ENCODE results near the gene MYH6.

Gene MYH6

DNA sequence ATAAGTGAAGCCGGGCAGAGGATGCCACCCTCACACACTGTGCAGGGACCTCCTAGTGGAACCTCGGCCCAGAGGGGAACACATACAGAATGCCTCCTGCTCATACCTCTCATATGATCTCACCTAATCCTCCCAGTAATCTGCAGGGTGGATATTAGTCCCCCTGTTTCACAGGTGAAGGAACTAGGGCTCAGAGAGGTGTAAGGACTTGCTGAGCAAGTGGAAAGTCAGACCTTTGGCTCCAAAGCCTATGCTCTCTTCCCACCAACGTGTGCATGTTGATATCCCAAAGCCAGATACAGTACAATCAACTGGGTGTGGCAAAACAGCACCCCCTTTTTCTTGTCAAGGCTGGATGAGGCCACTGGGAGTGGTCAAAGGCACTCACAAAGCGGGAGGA lies 4.2 kb downstream of the MYH6 start:
- no peaks in the 10 kb centered on the region for H3K79me2 ChIP-seq (ENCODE audit: control insufficient read depth, insufficient read depth, low read length, poor library complexity)
- H2AK5ac ChIP-seq (ENCODE audit: low read length): no peak overlapping the region
- no peak overlapping the region for H3K14ac ChIP-seq (ENCODE audit: low read length)
- H3K27ac ChIP-seq (ENCODE audit: low read depth, low read length): no peak overlapping the region
- H2BK120ac ChIP-seq (ENCODE audit: insufficient read depth, low read length, poor library complexity): no peak overlapping the region
- no peak overlapping the region for H4K91ac ChIP-seq (ENCODE audit: low read depth, low read length)
- H3K9me3 ChIP-seq (ENCODE audit: insufficient read depth, low read depth, low read length): peaks cover 2% of the 10 kb centered on the region
- H3K4me2 ChIP-seq (ENCODE audit: low read length): no peak overlapping the region
- no peaks in the 10 kb centered on the region for H3K4me1 ChIP-seq (ENCODE audit: control insufficient read depth in 1 of 2, insufficient read depth in 2 of 2, low read length in 2 of 2)
- H2BK12ac ChIP-seq (ENCODE audit: low read length): no peak overlapping the region
- no peak overlapping the region for H3K4ac ChIP-seq (ENCODE audit: low read depth, low read length)
- no peaks in the 10 kb centered on the region for H3K79me1 ChIP-seq (ENCODE audit: low read length)
- no peak for DNase-seq
- H3K27me3 ChIP-seq (ENCODE audit: insufficient read depth, low read length): no peaks in the 10 kb centered on the region
- no peak overlapping the region for H3K9ac ChIP-seq (ENCODE audit: low read length)
- WGBS (ENCODE audit: extremely low coverage, insufficient coverage, insufficient read length): no CpG with 5 or more reads among the region's 4 CpGs
- no peak overlapping the region for H2AFZ ChIP-seq (ENCODE audit: insufficient read depth, low read length, poor library complexity)
- no peaks in the 10 kb centered on the region for H3K36me3 ChIP-seq (ENCODE audit: control insufficient read depth in 1 of 2, insufficient read depth in 2 of 2, low read length in 2 of 2)
- no peak overlapping the region for H4K12ac ChIP-seq (ENCODE audit: low read depth, low read length)
- no peak overlapping the region for H3K4me3 ChIP-seq (ENCODE audit: low read depth, low read length)
- no peak overlapping the region for H3K18ac ChIP-seq (ENCODE audit: low read length)
- H4K8ac ChIP-seq (ENCODE audit: low read depth, low read length): no peak overlapping the region
- H3K23ac ChIP-seq (ENCODE audit: low read length): no peak overlapping the region
- no peak overlapping the region for H2BK5ac ChIP-seq (ENCODE audit: low read depth, low read length, poor library complexity)

DNA sequence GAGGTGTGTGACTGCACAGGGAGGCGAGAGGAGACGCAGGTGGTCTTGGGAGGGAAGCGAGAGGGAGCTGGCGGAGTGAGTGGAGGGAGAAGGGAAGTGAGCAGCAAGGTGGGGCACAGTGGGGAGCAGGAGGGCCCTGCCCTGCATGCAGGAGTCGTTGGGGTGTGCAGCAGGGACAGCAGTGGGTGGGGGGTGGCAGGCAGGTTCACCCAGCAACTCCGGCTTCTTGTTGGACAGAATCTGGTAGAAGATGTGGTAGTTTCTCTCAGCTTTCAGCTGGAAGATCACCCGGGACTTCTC lies 5.0 kb downstream of the MYH6 start:
- Histone ChIP-seq H3K9ac (ENCODE audit: low read length) (no peak overlapping the region), H3K27ac (ENCODE audit: low read depth, low read length) (no peak overlapping the region), H4K91ac (ENCODE audit: low read depth, low read length) (no peak overlapping the region), H3K4ac (ENCODE audit: low read depth, low read length) (no peak overlapping the region), H2AFZ (ENCODE audit: insufficient read depth, low read length, poor library complexity) (no peak overlapping the region), H2BK120ac (ENCODE audit: insufficient read depth, low read length, poor library complexity) (no peak overlapping the region), H3K9me3 (ENCODE audit: insufficient read depth, low read depth, low read length) (peaks cover 6% of the 10 kb centered on the region), H3K4me2 (ENCODE audit: low read length) (no peak overlapping the region), H3K27me3 (ENCODE audit: insufficient read depth, low read length) (no peaks in the 10 kb centered on the region), H2BK12ac (ENCODE audit: low read length) (no peak overlapping the region), H4K8ac (ENCODE audit: low read depth, low read length) (no peak overlapping the region), H4K12ac (ENCODE audit: low read depth, low read length) (no peak overlapping the region), H3K4me1 (ENCODE audit: control insufficient read depth in 1 of 2, insufficient read depth in 2 of 2, low read length in 2 of 2) (no peaks in the 10 kb centered on the region), H2BK5ac (ENCODE audit: low read depth, low read length, poor library complexity) (no peak overlapping the region), H3K79me2 (ENCODE audit: control insufficient read depth, insufficient read depth, low read length, poor library complexity) (no peaks in the 10 kb centered on the region), H2AK5ac (ENCODE audit: low read length) (no peak overlapping the region), H3K14ac (ENCODE audit: low read length) (no peak overlapping the region), H3K23ac (ENCODE audit: low read length) (no peak overlapping the region), H3K18ac (ENCODE audit: low read length) (no peak overlapping the region), H3K79me1 (ENCODE audit: low read length) (no peaks in the 10 kb centered on the region), H3K4me3 (ENCODE audit: low read depth, low read length) (no peak overlapping the region), H3K36me3 (ENCODE audit: control insufficient read depth in 1 of 2, insufficient read depth in 2 of 2, low read length in 2 of 2) (no peaks in the 10 kb centered on the region)
- DNase-seq: no peak
- no CpG with 5 or more reads among the region's 7 CpGs for WGBS (ENCODE audit: extremely low coverage, insufficient coverage, insufficient read length)

DNA sequence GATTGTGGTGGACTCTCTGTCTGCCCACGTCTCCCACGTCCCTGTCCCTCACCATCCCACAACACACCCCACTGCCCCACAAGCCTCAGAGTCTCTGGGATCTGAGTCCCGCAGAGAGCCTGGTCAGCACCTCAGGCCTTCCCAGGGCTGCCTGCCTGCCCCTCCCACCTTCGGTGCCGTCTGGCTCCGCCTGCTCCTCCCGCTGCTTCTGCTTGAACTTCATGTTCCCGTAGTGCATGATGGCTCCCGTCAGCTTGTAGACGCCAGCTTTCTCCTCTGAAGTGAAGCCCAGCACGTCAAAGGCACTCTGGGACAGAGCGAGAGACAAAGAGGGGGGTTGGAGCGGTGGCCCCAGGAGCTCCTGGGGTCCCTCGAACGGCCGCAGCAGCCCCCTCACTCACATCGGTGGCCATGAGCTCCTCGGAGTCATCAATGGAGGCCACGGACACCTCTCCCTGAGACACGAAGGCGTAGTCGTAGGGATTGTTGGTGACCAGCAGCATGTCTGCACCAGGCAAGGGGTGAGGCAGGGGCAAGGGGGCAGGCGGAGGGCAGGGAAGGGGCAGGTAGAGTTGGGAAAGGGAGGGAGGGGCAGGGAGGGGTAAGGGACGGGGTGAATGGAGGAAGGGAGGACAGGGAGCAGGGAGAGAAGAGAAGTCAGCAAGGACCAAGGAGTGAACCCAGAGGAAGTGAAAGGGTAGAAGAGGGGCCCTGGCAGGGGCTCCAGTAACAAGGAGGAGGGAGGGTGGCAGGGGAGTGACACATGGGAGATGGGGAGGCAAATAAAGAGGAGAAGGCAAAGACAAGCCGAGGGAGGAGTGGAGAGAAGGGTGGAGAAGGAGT lies 5.6 kb downstream of the MYH6 start:
- Histone ChIP-seq H2BK12ac (ENCODE audit: low read length) (no peak overlapping the region), H3K4me2 (ENCODE audit: low read length) (no peak overlapping the region)

DNA sequence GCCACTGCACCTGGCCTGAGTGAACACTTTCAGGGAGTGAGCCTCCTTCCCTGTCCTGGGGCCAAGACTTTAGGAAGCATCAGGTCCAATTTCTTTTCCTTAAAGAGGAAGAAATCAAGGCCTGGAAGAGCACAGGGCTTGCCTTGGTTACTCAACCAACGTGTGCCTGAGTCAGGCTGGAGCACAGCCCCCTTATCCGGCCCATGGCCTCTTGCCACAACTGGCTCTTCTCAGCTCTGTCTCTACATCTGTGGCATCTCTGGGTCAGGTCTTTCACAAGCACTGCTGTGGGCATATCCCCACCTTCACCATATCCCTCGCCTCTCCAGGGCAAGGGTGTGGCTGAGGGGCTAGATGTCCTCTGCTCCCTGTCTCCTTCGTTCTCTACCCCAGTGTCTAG lies 6.8 kb downstream of the MYH6 start:
- Histone ChIP-seq H2BK5ac (ENCODE audit: low read depth, low read length, poor library complexity) (no peak overlapping the region), H3K4me2 (ENCODE audit: low read length) (no peak overlapping the region), H2AK5ac (ENCODE audit: low read length) (no peak overlapping the region), H2BK120ac (ENCODE audit: insufficient read depth, low read length, poor library complexity) (no peak overlapping the region), H3K79me1 (ENCODE audit: low read length) (no peaks in the 10 kb centered on the region), H2AFZ (ENCODE audit: insufficient read depth, low read length, poor library complexity) (no peak overlapping the region), H2BK12ac (ENCODE audit: low read length) (no peak overlapping the region), H3K79me2 (ENCODE audit: control insufficient read depth, insufficient read depth, low read length, poor library complexity) (no peaks in the 10 kb centered on the region), H3K27ac (ENCODE audit: low read depth, low read length) (no peak overlapping the region), H3K9ac (ENCODE audit: low read length) (no peak overlapping the region), H3K18ac (ENCODE audit: low read length) (no peak overlapping the region), H4K12ac (ENCODE audit: low read depth, low read length) (no peak overlapping the region), H3K14ac (ENCODE audit: low read length) (no peak overlapping the region), H3K27me3 (ENCODE audit: insufficient read depth, low read length) (no peaks in the 10 kb centered on the region), H3K4me1 (ENCODE audit: control insufficient read depth in 1 of 2, insufficient read depth in 2 of 2, low read length in 2 of 2) (no peaks in the 10 kb centered on the region), H3K9me3 (ENCODE audit: insufficient read depth, low read depth, low read length) (peaks cover 6% of the 10 kb centered on the region), H3K23ac (ENCODE audit: low read length) (no peak overlapping the region), H3K4ac (ENCODE audit: low read depth, low read length) (no peak overlapping the region), H4K91ac (ENCODE audit: low read depth, low read length) (no peak overlapping the region), H3K4me3 (ENCODE audit: low read depth, low read length) (no peak overlapping the region), H4K8ac (ENCODE audit: low read depth, low read length) (no peak overlapping the region), H3K36me3 (ENCODE audit: control insufficient read depth in 1 of 2, insufficient read depth in 2 of 2, low read length in 2 of 2) (no peaks in the 10 kb centered on the region)
- no CpG with 5 or more reads among the region's 4 CpGs for WGBS (ENCODE audit: extremely low coverage, insufficient coverage, insufficient read length)
- DNase-seq: no peak

More for the DNA sequence above, 5.6 kb downstream of the MYH6 start:
- Histone ChIP-seq H4K91ac (ENCODE audit: low read depth, low read length) (no peak overlapping the region), H3K4me3 (ENCODE audit: low read depth, low read length) (no peak overlapping the region), H4K12ac (ENCODE audit: low read depth, low read length) (no peak overlapping the region), H3K14ac (ENCODE audit: low read length) (no peak overlapping the region), H4K8ac (ENCODE audit: low read depth, low read length) (no peak overlapping the region), H2BK5ac (ENCODE audit: low read depth, low read length, poor library complexity) (no peak overlapping the region), H3K27me3 (ENCODE audit: insufficient read depth, low read length) (no peaks in the 10 kb centered on the region), H3K36me3 (ENCODE audit: control insufficient read depth in 1 of 2, insufficient read depth in 2 of 2, low read length in 2 of 2) (no peaks in the 10 kb centered on the region), H2AK5ac (ENCODE audit: low read length) (no peak overlapping the region), H3K4ac (ENCODE audit: low read depth, low read length) (no peak overlapping the region), H3K79me1 (ENCODE audit: low read length) (no peaks in the 10 kb centered on the region), H3K9ac (ENCODE audit: low read length) (no peak overlapping the region), H3K4me1 (ENCODE audit: control insufficient read depth in 1 of 2, insufficient read depth in 2 of 2, low read length in 2 of 2) (no peaks in the 10 kb centered on the region), H2AFZ (ENCODE audit: insufficient read depth, low read length, poor library complexity) (no peak overlapping the region), H3K23ac (ENCODE audit: low read length) (no peak overlapping the region), H2BK120ac (ENCODE audit: insufficient read depth, low read length, poor library complexity) (no peak overlapping the region), H3K18ac (ENCODE audit: low read length) (no peak overlapping the region), H3K79me2 (ENCODE audit: control insufficient read depth, insufficient read depth, low read length, poor library complexity) (no peaks in the 10 kb centered on the region), H3K9me3 (ENCODE audit: insufficient read depth, low read depth, low read length) (peaks cover 6% of the 10 kb centered on the region), H3K27ac (ENCODE audit: low read depth, low read length) (no peak overlapping the region)
- no peak for DNase-seq
- WGBS (ENCODE audit: extremely low coverage, insufficient coverage, insufficient read length): no CpG with 5 or more reads among the region's 25 CpGs

Data from trophoblast cell (in vitro differentiated cells and primary cell).